HPDE6-E6E7 (cell line): ENCODE data around the gene BTBD16.

Source experiments
- DNase-seq: peaks from one replicate; pipeline ENCODE4 v3.0.0; 2011; ENCODE audit warnings: missing footprints; ENCODE audit errors: extremely low spot score

Gene BTBD16

DNA sequence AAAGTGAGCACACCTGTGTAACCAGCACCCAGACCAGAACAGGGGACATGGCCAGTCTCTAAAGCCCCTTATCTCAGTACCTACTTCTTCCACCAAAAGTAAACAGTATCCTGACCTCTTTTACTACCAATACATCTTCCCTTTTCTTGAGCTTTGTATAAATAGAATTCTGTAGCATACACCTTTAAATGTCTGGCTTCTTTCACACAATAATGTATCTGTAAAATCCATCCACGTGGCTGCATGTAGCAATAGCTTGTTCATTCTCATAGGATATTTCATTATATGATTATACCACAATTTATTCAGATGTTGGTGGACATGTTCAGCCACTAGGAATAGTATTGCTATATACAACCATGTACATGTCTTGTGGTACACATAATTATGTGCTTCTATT is 40.6 kb downstream of the BTBD16 start:
- DNase-seq: no peak

DNA sequence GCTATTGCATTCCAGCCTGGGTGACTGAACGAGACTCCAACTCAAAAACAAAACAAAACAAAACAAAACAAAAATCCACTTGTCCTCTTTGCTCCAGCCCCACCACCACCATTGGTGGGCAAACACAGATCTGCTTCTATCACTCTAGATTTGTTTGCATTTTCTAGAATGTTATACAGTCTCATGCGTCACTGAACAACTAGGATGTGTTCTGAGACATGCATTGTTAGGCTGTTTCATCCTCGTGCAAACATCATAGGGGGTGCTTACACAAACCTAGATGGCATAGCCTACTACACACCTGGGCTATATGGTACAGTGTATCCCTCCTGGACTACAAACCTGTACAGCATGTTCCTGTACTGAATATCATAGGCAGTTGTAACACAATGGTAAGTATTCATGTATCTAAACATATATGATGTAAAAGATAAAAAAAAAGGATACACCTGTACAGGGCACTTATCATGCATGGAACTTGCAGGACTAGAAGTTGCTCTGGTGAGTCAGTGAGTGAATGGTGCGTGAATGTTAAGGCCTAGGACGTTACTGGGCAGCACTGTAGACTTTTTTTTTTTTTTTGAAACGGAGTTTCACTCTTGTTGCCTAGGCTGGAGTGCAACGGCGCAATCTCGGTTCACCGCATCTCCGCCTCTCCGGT is 45.3 kb downstream of the BTBD16 start:
- DNase-seq: no peak

DNA sequence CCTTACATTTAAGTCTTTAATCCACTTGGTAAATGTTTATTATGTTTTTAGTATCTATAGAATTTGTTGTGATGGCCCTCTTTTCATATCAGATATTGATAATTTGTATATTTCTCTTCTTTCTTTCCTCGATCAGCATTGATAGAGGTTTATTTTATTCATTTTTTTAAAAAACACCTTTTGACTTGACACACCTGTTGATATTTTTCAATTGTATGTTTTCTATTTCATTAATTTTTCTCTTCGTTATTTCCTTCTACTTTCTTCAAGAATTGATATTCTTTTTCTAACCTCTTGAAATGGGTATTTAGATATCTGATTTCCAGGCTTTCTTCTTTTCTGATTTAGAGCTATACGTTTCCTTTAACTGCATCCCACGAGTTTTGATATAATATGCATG is 50.9 kb downstream of the BTBD16 start:
- DNase-seq: no peak

DNA sequence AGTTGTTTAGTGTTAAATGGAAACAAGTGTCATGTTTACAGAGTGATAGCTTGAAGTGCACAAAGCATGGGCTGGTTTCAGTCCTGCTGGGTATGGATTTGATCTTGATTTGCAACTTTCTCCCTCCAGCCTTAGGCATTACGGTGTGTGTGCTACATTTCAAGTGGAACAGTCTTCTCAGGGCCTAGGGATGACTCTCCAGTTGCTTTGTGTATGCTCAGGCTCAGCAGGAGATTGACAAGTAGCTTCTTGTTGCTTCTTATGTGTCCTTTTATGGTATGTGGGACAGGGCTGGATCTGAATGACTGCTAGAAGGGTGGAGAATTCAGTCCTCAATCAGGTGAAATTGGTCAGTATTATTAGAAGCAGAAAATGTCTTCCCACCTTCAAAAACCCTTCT is 52.1 kb downstream of the BTBD16 start:
- peak; percentile 63 for DNase-seq

DNA sequence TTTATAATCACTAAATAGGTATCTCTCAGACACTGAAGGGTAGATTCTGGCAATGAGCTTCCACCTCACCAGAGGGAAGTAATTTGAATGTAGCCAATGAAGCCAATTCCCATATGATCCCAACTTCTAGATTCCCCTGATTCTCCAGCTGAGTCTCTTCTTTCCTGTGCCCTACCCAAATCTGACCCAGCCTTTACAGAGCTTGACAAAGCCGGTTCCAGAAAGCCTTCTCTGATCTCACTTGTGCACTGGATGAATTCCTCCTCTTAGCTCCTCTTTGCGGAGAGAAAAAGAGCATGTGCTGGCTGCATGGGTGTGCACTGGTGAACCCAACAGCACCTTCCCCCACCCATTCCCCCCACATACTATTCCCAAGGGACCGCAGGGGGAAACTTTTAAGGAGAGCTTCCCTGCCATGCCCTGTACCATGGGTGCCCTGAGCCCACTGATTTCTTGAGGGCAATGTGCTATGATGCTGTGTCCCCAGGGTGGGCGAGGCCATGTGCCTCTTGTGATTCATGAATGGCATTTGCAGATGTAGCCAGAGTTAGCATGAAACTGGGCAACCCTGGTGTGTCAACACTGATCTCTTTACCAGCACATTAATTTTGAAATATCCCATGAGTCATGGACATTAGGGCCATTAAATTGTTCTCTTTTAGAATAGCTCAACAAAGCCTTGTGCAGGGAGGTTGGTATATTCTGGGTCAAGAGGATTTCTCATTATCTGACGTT is 53.0 kb downstream of the BTBD16 start:
- peak; percentile 50 for DNase-seq

DNA sequence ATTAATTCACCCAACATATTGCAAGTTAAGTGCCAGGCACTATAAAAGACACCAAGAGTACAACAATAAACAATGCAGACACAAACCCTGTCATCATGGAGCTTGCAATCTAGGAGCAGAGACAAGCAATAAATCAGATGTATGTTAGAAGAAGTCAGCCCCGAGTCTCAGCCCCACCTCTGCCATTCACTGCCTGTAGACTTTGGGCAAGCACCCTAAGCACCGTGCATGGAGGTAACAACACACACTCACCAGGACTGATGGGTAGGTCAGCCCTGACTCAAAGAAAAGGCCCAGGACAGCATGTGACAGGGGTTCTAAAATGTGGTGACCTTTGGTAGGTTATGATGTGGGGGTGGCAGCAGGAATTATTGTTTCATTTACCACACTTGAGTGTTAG is 54.1 kb downstream of the BTBD16 start:
- no peak for DNase-seq

DNA sequence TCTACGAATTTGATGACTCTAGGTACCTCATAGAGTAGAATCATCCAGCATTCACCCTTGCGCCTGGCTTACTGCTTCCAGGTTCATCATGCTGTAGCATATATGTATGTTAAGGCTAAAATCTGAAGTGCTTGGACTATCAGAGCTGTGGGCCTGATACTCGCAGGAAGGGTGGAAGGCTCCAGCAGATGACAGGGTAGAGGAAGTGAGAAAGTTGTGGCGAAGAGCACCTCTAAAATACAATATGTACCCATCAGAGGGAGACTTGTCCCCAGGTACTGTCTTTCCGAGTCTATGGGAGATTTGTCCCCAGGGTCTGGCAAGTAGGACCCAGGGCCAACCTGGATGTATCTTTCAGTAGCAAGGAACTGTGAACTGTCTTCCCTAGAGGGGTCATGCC is 55.3 kb downstream of the BTBD16 start:
- DNase-seq: no peak

DNA sequence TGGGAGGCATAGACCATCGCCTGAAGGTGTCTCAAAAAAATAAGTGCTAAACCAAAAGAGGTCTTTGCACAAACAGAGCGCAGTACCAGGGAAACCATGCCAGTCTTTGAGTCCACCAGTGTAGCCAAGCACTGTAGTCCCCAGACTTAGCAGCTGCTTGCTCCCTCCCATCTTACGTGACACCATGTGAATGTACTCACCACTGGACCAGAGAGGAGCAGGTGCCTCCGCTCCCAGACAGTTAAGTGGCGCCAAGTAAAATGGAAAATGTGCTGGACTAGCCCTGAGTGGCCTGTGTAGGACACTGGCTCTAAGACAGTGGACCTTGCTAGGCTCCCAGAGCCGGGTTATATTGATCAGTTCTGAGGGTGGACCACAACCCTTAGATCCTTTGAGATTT is 55.7 kb downstream of the BTBD16 start:
- no peak for DNase-seq

DNA sequence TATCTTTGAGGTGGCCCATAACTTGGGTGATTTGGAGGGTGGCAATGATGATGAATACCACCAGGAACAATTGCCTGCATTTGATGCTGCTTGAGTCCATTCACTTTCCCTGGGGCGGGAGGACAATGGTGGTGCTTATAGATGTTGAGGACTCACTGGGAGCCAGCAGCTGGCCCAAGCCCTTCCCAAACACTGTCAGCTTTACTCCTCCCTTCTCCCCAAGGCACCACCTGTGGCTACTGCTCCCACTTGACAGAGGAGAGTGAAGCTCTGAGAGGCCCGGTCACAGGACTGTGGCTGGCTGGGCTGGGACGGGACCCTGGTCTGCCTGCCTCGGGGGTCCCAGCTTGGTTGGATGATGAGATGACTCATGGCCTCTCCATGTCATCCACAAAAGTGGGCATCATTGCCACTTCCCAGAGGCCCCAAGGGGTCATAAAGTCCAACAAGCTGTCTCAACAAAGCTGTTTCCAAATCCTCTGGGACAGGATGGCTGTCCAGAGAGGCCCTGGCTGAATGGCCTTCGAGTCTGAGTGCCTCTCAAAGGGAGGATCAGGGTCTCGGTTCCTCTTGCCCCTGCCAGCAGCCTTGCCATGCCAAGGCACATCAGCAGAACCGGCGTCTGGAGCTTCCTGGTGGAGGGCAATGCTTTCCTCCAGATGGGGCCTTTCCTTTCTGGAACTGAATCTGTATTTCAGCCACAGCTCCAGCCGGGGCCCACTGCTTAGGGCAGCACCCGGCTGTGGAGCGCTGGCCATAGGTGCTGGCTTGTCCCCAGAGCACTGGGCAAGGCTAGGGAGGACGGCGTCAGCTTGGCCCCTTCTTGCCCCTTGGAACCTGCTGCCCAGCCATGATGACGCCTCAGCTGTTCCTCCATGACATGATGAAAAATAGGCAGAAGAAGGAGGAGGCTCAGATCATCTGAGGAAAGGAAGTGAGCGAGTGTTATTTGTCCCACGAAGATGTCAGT is 56.4 kb downstream of the BTBD16 start:
- no peak for DNase-seq

DNA sequence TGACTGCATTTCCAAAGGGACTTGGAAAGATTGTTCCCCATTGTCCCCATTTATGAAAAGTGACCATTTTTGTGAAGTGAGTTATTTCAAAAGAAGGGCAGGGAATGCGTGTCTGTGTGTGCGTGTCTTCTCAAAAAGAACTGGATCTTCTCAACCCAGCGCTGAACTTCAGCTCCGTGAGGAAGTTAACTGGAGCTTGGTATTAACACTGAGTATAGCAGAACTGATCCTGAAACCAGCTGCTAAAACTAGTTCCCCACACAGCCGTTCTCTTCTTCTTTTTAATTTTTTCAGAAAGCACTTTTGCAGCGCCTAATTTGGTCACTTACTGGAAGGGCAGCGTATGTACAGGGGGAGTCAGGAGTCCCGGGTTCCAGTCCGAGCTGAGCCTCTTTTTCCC is 57.6 kb downstream of the BTBD16 start:
- DNase-seq: no peak

DNA sequence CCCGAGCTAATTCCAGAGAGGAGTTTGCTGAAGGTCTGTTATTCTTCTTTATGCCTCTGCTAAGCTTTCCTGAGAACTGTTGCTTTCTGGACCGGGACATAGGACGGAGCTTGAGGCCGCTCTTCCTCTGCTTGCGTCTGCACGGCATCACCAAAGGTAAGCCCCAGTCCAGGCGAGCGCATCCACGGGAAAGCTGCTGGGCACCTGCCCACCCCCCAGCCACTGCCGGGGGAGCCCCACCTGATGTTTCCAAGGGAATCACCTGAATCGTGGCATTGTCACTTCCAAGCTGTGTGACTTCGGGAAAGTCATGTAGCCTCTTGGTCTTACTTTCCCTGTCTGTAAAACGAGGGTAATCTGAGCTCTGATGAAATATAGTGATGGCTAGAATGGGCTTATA is 58.3 kb downstream of the BTBD16 start:
- no peak for DNase-seq

DNA sequence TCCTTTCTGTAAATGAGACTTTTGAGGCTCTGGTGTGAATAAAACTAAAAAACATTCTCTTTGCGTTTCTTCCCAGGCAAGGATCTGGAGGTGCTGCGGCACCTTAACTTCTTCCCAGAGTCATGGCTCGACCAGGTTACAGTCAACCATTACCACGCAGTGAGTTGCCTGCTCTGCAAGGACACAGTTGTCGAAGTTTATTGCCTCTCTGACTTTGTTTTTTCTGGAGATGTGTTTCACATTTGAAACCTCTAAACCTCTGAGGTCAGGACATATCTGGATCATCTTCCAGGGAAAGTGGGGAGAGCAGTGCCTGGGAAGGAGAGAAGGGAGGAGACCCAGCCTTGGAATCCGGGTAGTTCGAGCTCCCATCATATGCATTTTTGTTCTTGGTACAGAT is 60.0 kb downstream of the BTBD16 start:
- DNase-seq: no peak

DNA sequence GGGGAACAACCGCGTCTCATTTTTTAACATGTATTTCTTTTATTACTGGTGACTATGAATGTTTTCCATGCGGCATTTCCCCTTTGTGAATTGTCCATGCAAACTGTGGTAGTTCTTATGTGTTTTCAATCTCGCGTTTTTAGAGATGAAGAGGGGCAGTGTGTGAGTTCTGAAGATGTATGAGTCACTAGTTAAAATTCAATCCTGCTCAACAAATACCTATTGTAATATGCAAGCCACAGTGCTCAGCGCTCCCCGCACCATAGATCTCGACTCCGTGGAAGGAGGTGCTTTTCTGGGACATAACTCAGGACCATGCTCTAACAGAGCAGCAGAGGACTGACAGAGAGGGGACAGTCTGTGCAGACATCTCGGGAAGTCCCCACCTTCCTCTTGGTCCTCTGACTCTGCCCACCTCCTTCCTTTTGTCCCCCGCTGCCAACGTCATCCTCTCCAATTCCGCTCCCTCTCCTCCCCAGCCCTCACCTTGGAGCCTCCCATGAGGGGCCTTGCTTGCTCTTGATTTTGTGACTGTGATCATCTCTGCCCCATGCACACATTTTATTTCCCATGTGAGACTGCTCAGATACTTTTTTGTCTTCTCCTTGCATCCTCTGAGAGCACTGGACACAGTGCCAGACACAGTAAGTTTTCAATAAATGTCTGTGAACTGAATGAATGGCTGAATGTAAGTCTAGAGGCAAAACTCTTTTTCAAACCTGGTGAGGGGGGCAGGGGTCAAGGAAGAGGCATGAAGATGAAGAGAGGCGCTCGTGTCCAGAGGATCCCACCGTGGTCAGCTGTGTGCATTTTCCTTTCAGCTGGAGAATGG is 60.7 kb downstream of the BTBD16 start:
- DNase-seq: no peak

DNA sequence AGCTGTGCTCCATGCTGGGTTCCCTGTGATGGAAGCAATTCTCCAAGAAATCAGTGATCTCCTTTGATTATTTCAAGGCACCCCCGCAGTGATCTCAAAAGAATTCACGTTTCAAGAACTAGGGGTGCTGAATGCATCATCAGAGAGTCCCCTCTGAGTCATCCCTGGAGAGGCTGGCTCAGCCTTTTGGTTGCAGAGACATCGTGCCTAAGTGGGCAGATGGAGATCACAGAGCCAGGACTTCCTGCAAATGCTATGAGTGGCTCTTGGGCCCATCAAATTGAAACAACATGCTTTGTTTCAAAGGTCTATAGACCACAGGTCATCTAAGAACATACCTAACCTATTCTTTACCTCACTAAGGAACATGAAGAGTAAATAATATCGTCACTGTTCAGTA is 61.9 kb downstream of the BTBD16 start:
- DNase-seq: no peak

DNA sequence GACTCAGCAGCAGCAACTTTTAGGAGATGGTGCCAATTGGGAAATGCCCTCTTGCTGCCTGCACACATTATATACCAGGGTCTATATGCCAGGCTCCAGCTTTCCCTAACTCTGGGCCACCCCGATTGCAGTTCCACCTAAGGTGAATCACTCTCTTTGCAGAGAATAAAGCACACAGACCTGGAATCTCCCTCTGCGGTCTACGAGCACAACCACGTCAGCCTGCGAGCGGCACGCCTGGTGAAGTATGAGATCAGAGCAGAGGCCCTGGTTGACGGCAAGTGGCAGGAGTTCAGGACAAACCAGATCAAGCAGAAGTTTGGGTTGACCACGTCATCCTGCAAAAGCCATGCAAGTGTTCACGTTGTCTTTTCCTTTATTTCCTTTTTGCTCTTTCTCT is 65.2 kb downstream of the BTBD16 start:
- DNase-seq: no peak

DNA sequence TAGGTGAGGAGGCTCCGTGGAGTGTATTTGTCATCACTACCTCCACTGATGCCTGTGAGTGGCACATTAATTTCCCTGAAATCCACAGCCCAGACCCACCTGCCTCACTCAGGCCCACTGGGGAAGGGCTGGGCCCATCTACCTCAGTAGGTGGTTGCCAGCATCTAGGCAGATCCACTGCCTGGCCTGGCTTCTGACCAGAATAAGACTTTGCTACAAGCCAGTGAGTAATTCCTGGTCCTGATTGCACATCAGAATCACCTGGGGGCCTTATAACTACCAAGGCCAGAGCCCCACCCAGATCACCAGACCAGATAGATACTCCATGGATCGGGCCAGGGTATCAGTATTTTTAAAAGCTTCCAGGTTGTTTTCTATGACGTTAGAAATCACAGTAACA is 65.9 kb downstream of the BTBD16 start:
- DNase-seq: no peak

DNA sequence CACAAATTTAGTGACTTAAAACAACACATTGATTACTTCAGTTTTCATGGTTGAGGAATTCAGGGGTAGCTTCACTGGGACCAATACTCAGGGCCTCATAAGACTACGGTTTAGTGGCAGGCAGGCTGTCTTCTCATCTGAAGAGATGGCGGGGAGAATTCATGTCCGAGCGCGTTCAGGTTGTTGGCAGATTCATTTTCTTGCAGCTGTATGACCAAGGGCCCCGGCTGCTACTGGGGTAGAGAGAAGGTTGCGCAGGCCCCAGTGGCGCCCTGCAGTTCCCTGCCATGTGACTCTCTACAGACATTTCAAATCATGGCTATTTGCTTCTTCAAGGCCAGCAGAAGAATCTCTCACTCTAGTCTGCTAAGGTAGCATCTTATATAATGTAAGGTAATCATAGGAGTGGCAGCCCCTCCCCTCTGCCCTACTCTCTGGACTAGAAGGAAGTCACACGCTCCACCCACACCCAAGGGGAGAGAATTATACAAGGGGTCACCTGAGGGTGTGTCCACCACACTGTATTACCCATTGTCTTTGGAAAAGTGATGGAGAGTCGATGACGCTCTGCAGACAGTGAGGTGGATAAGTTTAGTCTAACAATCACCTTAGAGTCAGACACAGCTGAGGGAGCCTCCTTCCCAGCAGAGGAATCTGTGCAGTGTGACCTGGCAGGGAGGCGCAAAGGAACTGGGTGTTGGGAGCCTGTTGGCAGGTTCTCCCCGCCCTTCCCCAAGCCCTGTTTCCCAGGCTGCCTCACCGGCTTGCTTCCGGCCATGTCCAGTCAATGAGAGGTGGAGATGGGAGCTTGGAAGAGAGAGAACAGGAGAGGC is 67.7 kb downstream of the BTBD16 start:
- no peak for DNase-seq

DNA sequence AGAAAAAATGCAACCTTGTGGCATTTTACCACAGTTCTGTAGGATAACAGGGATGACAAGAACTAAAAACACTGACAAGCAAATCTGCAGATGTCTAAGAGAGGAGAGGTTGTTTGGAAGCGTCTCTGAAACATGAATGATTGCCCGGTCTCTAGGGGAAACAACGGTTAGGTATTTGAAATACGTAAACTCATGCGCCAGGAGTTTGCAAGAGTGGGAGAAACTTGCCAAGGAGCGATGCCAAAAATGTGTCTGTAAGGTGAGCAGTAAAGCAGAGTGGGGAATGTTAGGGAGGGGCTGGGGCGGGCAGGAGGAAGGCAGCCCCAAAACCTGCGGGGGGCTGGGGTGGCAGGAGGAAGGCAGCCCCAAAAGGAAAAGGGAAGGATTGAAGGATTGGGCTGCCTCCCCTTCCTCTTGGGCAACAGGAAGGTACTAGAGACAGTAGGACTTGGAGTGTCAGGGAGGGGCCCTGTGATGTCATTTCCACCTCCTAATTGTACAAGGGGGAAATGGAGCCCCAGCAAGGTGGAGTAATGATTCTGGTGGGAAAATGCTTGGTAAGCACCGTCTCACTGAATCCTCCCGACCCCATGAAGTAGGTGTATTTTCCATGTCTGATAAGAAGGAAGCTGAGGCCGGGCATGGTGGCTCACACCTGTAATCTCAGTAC is 70.2 kb downstream of the BTBD16 start:
- no peak for DNase-seq

DNA sequence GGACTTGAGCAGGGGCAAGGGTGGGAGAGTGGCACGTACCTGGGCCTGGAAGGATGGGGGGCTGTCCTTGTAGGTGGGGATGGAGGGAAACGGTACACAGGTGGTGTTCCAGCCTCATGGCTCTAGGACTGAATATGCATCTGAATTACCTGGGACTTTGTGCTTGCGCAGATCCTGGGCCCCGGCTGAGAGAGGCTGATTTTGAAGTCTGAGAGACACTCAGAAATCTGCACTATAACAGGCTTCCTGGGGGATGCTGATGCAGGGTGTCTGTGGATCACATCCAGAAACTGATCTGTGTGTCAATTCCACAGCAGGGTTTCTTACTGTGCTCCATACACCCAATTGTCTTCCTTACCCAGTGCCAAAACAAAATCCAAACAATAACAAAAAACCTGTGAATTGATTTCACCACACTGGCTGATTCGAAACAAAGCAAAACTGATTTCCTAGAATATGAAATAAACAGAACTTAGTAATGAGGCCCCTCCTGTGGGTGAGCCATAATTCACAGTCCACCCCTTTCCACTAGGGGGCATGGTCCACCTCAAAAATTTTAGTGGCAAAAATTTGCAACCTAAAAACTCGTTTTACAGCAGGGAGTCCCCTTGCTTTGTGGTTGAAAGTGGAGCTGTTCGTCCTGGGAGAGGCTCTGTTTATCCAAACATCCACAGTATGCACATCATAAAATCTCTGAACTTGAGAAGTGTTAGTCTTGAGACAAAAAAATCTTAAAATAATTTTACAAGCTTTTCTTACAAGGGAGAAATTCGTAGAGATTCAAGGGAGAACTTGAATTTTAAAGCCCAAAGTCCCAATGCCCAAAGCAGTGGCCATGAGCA is 71.4 kb downstream of the BTBD16 start:
- peak; percentile 48 for DNase-seq
